Subcutaneous abdominal adipose tissue (tissue), 5 donors: Measurements from ENCODE around the gene FBXO4.

ENCODE experiments used
- H3K27ac ChIP-seq: one replicate; pipeline ENCODE4 v1.7.0; 2013; ENCODE audit warnings: low read depth, mild to moderate bottlenecking, inconsistent platforms, low read length, moderate library complexity
- H3K27me3 ChIP-seq, 5 donors: one replicate each; pipeline ENCODE4 v1.7.0; 2013; ENCODE audit warnings: low read length in 5 of 5, inconsistent platforms in 1 of 5; ENCODE audit not compliant: control insufficient read depth in 5 of 5, insufficient read depth in 4 of 5
- H3K36me3 ChIP-seq, 5 donors: one replicate each; pipeline ENCODE4 v1.7.0; 2013; ENCODE audit warnings: low read length in 5 of 5; ENCODE audit not compliant: control insufficient read depth in 5 of 5, insufficient read depth in 5 of 5
- H3K4me1 ChIP-seq, 5 donors: one replicate each; pipeline ENCODE4 v1.7.0; 2013; ENCODE audit warnings: low read length in 5 of 5, mild to moderate bottlenecking in 3 of 5, moderate library complexity in 1 of 5; ENCODE audit not compliant: control insufficient read depth in 5 of 5, insufficient read depth in 5 of 5
- H3K4me3 ChIP-seq, 5 donors: one replicate each; pipeline ENCODE4 v1.7.0; 2013; ENCODE audit warnings: low read length in 5 of 5, low read depth in 1 of 5
- H3K9ac ChIP-seq, 5 donors: one replicate each; pipeline ENCODE4 v1.7.0; 2013; ENCODE audit warnings: low read length in 5 of 5, mild to moderate bottlenecking in 4 of 5, moderate library complexity in 3 of 5
- H3K9me3 ChIP-seq, 5 donors: one replicate each; pipeline ENCODE4 v1.7.0; 2013; ENCODE audit warnings: low read length in 5 of 5; ENCODE audit not compliant: control insufficient read depth in 5 of 5
- donor health status: healthy.
- donor health status: healthy.
- donor health status: healthy.
- donor health status: healthy.
- donor health status: healthy.

Gene FBXO4

DNA sequence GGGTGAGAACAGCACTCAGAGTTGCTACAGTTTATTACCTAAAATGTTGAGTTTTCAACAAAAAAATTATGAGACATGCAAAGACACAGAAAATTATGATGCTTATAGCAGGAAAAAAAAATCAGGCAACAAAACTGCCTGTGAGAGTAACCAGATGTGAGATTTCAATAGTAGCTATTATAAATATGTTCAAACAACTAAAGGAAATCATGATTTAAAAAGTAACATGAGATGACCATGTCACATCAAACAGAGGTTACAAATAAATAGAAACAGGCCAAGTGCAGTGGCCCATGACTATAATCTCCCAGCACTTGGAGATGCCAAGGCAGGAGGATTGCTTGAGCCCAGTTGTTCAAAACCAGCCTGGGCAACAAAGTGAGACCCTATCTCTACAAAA lies 33.0 kb upstream of the FBXO4 start:
- Histone ChIP-seq H3K4me1 (no peaks in the 10 kb centered on the region), H3K27me3 (peaks cover 0 to 5% (median 0%) of the 10 kb centered on the region in 5 donors), H3K4me3 (no peak overlapping the region), H3K9ac (no peak overlapping the region), H3K36me3 (no peaks in the 10 kb centered on the region), H3K9me3 (no peaks in the 10 kb centered on the region), H3K27ac (no peak overlapping the region)

DNA sequence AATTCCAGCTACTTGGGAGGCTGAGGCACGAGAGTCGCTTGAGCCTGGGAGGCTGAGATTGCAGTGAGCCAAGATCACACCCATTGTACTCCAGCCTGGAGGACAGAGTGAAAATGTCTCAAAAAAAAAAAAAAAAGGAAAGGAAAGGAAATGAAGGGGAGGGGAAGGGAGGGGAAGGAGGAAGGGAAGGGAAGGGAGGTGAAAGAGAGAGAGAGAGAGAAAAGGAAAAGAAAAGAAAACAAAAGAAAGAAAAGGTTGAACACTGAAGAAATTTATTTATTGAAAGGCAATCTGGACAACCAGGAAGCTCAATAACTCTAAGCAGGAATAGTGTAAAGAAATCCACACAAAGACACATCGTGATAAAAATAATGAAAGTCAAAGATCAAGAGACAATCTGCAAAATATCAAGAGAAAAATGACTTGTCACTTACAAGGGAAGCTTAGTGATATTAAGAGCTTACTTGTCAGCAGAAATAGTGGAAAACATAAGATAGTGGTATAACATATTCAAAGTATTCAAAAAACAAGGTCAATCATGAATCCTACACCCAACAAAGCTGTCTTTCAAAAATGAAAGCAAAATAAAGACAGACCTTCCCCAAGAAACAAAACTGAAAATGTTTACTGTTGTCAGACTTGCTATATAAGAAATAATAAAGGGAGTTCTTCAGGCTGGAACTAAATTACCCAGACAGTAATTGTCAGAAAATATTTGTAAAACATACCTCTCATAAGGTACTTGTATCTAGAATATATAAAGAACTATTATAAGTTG lies 31.8 kb upstream of the FBXO4 start:
- Histone ChIP-seq H3K27me3 (peaks cover 0 to 5% (median 0%) of the 10 kb centered on the region in 5 donors), H3K27ac (no peak overlapping the region), H3K9me3 (no peaks in the 10 kb centered on the region), H3K4me3 (no peak overlapping the region), H3K9ac (no peak overlapping the region), H3K4me1 (no peaks in the 10 kb centered on the region), H3K36me3 (no peaks in the 10 kb centered on the region)

DNA sequence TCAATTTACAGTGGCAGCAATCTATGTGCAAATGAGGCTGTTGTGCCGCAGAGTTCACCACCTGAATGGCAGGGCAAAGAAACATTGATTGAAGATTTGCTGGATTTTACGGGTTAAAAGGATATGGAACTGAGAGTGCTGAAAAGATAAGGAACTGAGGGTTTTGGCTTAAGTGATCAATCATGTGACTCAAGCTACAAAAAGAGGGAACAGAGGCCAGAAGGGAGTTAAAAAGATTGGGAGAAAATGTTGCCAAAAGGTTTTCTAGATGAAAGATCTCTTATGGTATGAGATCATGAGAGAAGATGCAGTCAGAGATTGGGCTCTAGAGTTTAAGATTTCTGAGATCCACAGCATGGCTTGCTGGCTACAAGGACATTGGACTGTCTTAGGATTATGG lies 28.9 kb upstream of the FBXO4 start:
- Histone ChIP-seq H3K9ac (no peak overlapping the region), H3K4me3 (no peak overlapping the region), H3K27me3 (peaks cover 0 to 5% (median 0%) of the 10 kb centered on the region in 5 donors), H3K4me1 (no peaks in the 10 kb centered on the region), H3K36me3 (no peaks in the 10 kb centered on the region), H3K9me3 (no peaks in the 10 kb centered on the region), H3K27ac (no peak overlapping the region)

DNA sequence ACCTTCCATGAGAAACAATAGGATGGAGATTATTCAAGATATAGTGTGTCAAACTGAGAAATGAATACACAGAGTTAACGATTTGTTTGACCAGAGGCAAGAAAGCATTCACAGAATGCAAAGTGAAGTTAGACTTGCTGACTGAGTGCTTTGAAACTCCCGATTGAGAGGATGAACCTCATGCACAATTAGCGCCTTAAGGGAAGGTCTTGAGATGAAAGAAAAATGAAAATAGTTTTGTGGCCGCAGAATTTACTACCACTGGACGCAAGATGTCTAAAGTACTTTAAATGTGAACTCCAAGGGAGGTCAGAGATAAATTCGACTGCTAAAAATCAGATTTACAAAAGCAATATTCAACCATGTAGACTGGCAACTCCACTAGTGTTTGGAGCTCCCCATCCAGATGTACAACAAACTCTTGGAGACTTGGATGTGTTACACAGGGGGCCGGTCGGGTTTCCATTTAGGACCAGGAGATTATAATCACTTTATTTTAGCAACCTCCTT lies 21.6 kb upstream of the FBXO4 start:
- Histone ChIP-seq H3K9me3 (no peaks in the 10 kb centered on the region), H3K27me3 (no peaks in the 10 kb centered on the region), H3K4me3 (peak overlapping the region; percentile 66 to 96 (median 82)), H3K4me1 (peaks cover 0 to 26% (median 20%) of the 10 kb centered on the region in 5 donors), H3K9ac (peak overlapping the region; percentile 23 to 76 (median 64)), H3K36me3 (peaks cover 4 to 17% (median 10%) of the 10 kb centered on the region in 5 donors), H3K27ac (peak overlapping the region; percentile 74)

GRCh38 chr5:41903892-41904799 lies 20.9 kb upstream of the FBXO4 start, which contains the start of gene RIMOC1:
TSS of gene RIMOC1 (plus strand) at chr5:41904344. CDS start at chr5:41904368, 24 bp downstream.
- H3K4me1 ChIP-seq, result peaks cover 0 to 26% (median 20%) of the 10 kb centered on the region in 5 donors
- H3K27ac ChIP-seq, result peak within 1 kb of the TSS; percentile 94
- peak within 1 kb of the TSS; percentile 87 to 98 (median 94) for H3K9ac ChIP-seq
- no peaks in the 10 kb centered on the region for H3K27me3 ChIP-seq
- peaks cover 10 to 24% (median 17%) of the 10 kb centered on the region in 5 donors for H3K36me3 ChIP-seq
- no peaks in the 10 kb centered on the region for H3K9me3 ChIP-seq
- H3K4me3 ChIP-seq, result peak within 1 kb of the TSS; percentile 84 to 96 (median 91)

DNA sequence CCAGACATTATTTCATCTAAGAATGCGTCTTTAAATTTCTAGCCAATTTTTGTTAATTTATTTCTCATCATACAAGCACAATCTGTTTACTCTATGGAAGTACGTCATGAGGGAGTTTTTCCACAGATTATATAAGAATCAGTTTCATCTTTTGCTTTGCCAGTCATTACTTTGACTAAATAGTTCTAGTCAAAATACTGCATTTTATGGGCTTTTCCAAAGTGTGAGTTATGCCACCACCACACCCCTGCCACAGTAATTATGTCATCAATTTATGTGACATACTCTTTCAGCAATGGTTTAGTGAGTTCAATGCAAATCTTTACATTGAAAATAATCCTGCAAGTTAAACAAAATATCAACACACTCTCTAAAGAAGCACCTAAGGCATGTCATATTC lies 18.9 kb upstream of the FBXO4 start:
- H3K9ac ChIP-seq, result no peak overlapping the region

GRCh38 chr5:41908374-41909079 lies 16.6 kb upstream of the FBXO4 start:
- H3K9ac ChIP-seq, result no peak overlapping the region
- no peak overlapping the region for H3K27ac ChIP-seq
- H3K27me3 ChIP-seq, result no peaks in the 10 kb centered on the region
- H3K9me3 ChIP-seq, result no peaks in the 10 kb centered on the region
- no peak overlapping the region for H3K4me3 ChIP-seq
- H3K36me3 ChIP-seq, result peaks cover 36 to 59% (median 52%) of the 10 kb centered on the region in 5 donors
- peaks cover 0 to 22% (median 16%) of the 10 kb centered on the region in 5 donors for H3K4me1 ChIP-seq

More for the DNA sequence above, 18.9 kb upstream of the FBXO4 start:
- H3K27ac ChIP-seq, result no peak overlapping the region
- H3K36me3 ChIP-seq, result peaks cover 23 to 38% (median 31%) of the 10 kb centered on the region in 5 donors
- peaks cover 0 to 26% (median 20%) of the 10 kb centered on the region in 5 donors for H3K4me1 ChIP-seq
- H3K4me3 ChIP-seq, result no peak overlapping the region
- H3K9me3 ChIP-seq, result no peaks in the 10 kb centered on the region
- no peaks in the 10 kb centered on the region for H3K27me3 ChIP-seq

DNA sequence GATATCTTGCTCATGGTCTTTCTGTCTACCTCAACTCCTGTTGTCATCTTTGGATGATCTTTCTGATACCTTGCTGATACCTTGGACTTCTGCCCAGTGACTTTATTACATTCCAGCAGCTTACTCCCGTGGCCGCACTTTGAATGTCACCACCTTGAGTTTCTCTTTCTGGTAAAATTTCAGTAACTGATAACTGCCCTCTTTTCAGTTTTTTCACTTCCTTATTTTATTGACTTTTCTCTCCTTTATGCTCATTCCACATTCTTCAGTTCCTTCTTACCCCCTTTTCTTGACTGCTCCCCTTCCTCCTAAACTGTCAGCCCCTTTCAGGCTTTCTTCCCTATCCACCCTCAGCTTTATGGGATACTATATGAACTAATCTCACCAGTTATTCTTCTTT lies 7.0 kb upstream of the FBXO4 start:
- Histone ChIP-seq H3K27ac (no peak overlapping the region), H3K9me3 (no peaks in the 10 kb centered on the region), H3K27me3 (no peaks in the 10 kb centered on the region), H3K4me3 (no peak overlapping the region), H3K36me3 (peaks cover 48 to 70% (median 58%) of the 10 kb centered on the region in 5 donors), H3K9ac (no peak overlapping the region), H3K4me1 (no peaks in the 10 kb centered on the region)

DNA sequence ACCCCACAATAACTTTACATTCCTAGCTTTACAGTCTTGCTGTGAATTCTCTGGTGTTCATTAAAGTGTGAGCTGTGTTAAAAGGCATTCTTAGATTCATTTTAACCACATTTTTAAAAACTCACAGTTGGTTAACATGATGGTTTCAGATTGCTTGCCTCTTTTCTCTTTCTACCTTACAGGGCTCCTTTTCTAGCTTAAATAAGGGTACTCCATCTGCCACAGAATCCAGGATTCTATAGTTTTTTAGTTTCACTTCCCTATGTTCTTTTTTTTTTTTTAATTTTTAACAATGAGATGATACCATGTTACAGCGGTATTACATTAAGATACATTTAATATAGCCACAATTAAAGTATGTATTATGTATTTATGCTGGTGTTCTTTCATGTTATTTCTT lies 3.9 kb upstream of the FBXO4 start:
- H3K27ac ChIP-seq, result no peak overlapping the region
- H3K4me3 ChIP-seq, result no peak overlapping the region
- no peaks in the 10 kb centered on the region for H3K27me3 ChIP-seq
- peaks cover 0 to 16% (median 13%) of the 10 kb centered on the region in 5 donors for H3K4me1 ChIP-seq
- peaks cover 32 to 51% (median 40%) of the 10 kb centered on the region in 5 donors for H3K36me3 ChIP-seq
- H3K9me3 ChIP-seq, result no peaks in the 10 kb centered on the region
- H3K9ac ChIP-seq, result no peak overlapping the region
